Thyroid gland (tissue), 4 donors: ENCODE measurements around the gene MEIOB.

Experiments used
- POLR2A ChIP-seq, 2 donors: fragments of 450-650 bp; IDR thresholded peaks; one replicate each; pipeline ENCODE4 v1.6.1; 2017; ENCODE audit warnings: antibody characterized with exemption in 2 of 2, mild to moderate bottlenecking in 2 of 2, moderate library complexity in 1 of 2
- TF ChIP-seq, protein P1 (sequence below), 6 experiments: fragments of 200-600 bp in 3 of 6; fragments of 450-650 bp in 3 of 6; sonication (generic) in 3 of 6; IDR thresholded peaks; one replicate each; pipeline ENCODE4 v1.5.1; 2016 to 2019; ENCODE audit warnings: antibody characterized with exemption in 6 of 6, mild to moderate bottlenecking in 2 of 6, inconsistent platforms in 1 of 6, moderate library complexity in 1 of 6

DNA sequence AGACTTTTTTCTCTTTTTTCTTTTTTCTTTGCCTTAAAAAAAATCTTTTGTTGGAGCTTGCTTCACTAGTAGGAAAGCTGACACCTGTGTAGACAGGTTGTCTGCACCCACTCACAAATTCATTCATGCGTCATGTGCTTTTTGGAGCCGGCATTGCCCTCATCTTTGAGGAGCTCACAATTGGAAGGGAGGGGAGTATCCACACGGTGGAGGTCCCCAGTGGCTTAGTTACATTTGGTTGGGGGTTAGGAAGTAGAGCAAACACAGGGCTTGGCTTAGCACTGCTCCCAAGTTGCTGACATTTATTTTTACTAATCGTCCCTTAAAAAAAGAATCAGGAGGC lies 18.7 kb upstream of the MEIOB start:
- TF ChIP-seq POLR2A (IDR thresholded peaks at IDR 0.05) = no peak
- TF ChIP-seq, protein P1, sequence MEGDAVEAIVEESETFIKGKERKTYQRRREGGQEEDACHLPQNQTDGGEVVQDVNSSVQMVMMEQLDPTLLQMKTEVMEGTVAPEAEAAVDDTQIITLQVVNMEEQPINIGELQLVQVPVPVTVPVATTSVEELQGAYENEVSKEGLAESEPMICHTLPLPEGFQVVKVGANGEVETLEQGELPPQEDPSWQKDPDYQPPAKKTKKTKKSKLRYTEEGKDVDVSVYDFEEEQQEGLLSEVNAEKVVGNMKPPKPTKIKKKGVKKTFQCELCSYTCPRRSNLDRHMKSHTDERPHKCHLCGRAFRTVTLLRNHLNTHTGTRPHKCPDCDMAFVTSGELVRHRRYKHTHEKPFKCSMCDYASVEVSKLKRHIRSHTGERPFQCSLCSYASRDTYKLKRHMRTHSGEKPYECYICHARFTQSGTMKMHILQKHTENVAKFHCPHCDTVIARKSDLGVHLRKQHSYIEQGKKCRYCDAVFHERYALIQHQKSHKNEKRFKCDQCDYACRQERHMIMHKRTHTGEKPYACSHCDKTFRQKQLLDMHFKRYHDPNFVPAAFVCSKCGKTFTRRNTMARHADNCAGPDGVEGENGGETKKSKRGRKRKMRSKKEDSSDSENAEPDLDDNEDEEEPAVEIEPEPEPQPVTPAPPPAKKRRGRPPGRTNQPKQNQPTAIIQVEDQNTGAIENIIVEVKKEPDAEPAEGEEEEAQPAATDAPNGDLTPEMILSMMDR (IDR thresholded peaks at IDR 0.05) = no peak
